Keratinocyte (primary cell): ENCODE results near the gene PAMR1. TPM values are rescaled to one million over a fixed set of nuclear protein-coding genes. Genes with fewer than 3 reads are reported as not detected.

Experiments
- DNase-seq: peaks from one replicate; pipeline ENCODE4 v3.0.0-alpha.2; 2011; ENCODE audit warnings: low read depth, missing footprints, low spot score
- FAIRE-seq: peaks from 2 replicates; lab custom pipeline; 2011; peaks lifted over from hg19 to GRCh38; lab: Jason Lieb, UNC
- H2AFZ ChIP-seq: 2 replicates; pipeline ENCODE4 v1.6.0; 2012; ENCODE audit warnings: low read length, control low read depth, inconsistent platforms; ENCODE audit not compliant: control insufficient read depth
- H3K27ac ChIP-seq: 2 replicates; pipeline ENCODE4 v1.5.1; 2011; ENCODE audit warnings: low read length; ENCODE audit not compliant: control insufficient read depth, insufficient read depth
- H3K27me3 ChIP-seq: 3 replicates; pipeline ENCODE4 v1.6.0; 2011; ENCODE audit warnings: low read length; ENCODE audit not compliant: control insufficient read depth, insufficient read depth; ENCODE audit errors: extremely low read depth
- H3K36me3 ChIP-seq, 2 experiments: 2 replicates in 1 of 2; 3 replicates in 1 of 2; pipeline ENCODE4 v1.5.1; 2011; ENCODE audit warnings: low read length in 2 of 2, mild to moderate bottlenecking in 1 of 2; ENCODE audit not compliant: control insufficient read depth in 2 of 2, insufficient read depth in 2 of 2; ENCODE audit errors: extremely low read depth in 1 of 2
- H3K4me1 ChIP-seq: 3 replicates; pipeline ENCODE4 v1.5.1; 2011; ENCODE audit warnings: low read length; ENCODE audit not compliant: control insufficient read depth, insufficient read depth; ENCODE audit errors: extremely low read depth
- H3K4me2 ChIP-seq: 3 replicates; pipeline ENCODE4 v1.6.0; 2011; ENCODE audit warnings: low read depth, low read length; ENCODE audit not compliant: control insufficient read depth, insufficient read depth; ENCODE audit errors: extremely low read depth
- H3K4me3 ChIP-seq, 3 experiments: fragments of 200-600 bp in 1 of 3; sonication (generic) in 1 of 3; 2 replicates in 2 of 3; 3 replicates in 1 of 3; pipeline ENCODE4 v1.5.1; 2011 to 2016; ENCODE audit warnings: low read length in 3 of 3, mild to moderate bottlenecking in 3 of 3, control low read depth in 2 of 3, inconsistent platforms in 1 of 3, low read depth in 1 of 3, mixed read lengths in 1 of 3, mixed run types in 1 of 3, moderate library complexity in 1 of 3; ENCODE audit not compliant: control insufficient read depth in 2 of 3, insufficient read depth in 2 of 3; ENCODE audit errors: extremely low read depth in 1 of 3
- H3K79me2 ChIP-seq: 2 replicates; pipeline ENCODE4 v1.6.0; 2012; ENCODE audit warnings: low read length; ENCODE audit not compliant: control insufficient read depth, insufficient read depth
- H3K9ac ChIP-seq: 3 replicates; pipeline ENCODE4 v1.6.0; 2011; ENCODE audit warnings: low read length; ENCODE audit not compliant: control insufficient read depth, insufficient read depth; ENCODE audit errors: extremely low read depth
- H3K9me1 ChIP-seq: 3 replicates; pipeline ENCODE4 v1.6.0; 2011; ENCODE audit warnings: low read length; ENCODE audit not compliant: control insufficient read depth, insufficient read depth; ENCODE audit errors: extremely low read depth
- H3K9me3 ChIP-seq: 2 replicates; pipeline ENCODE4 v1.5.1; 2012; ENCODE audit warnings: low read depth, low read length; ENCODE audit not compliant: control insufficient read depth
- H4K20me1 ChIP-seq: 3 replicates; pipeline ENCODE4 v1.6.0; 2011; ENCODE audit warnings: low read length; ENCODE audit not compliant: control insufficient read depth, insufficient read depth; ENCODE audit errors: extremely low read depth
- CTCF ChIP-seq, 3 experiments: IDR thresholded peaks in 1 of 3; conservative IDR thresholded peaks in 1 of 3; optimal IDR thresholded peaks in 1 of 3; 2 replicates in 2 of 3; 3 replicates in 1 of 3; pipeline versions ENCODE3 to v1.5.1; 2011; ENCODE audit warnings: low read length in 3 of 3, mild to moderate bottlenecking in 3 of 3, moderate library complexity in 2 of 3, control low read depth in 1 of 3, inconsistent platforms in 1 of 3; ENCODE audit not compliant: insufficient read depth in 2 of 3; ENCODE audit errors: extremely low read depth in 1 of 3
- EZH2 ChIP-seq: IDR thresholded peaks from one replicate; pipeline ENCODE4 v1.6.1; 2012; ENCODE audit warnings: inconsistent platforms, mild to moderate bottlenecking, low read length, moderate library complexity
- dilution Hi-C: fragments of 300-500 bp; cut with MboI; formaldehyde crosslinking; loops from one replicate; pipeline ENCODE4 v1.7.0; 2020; ENCODE audit warnings: low sequenced_read_pairs; ENCODE audit not compliant: extremely low pct_ligation_motif_present
- polyA plus RNA-seq, 5 experiments: library from polyadenylated mRNA; depleted of rRNA in 3 of 5; stranded (reverse) in 3 of 5; stranded (forward) in 1 of 5; unstranded in 1 of 5; fragments of >200 nt; gene quantifications; 1 replicate in 1 of 5; 2 replicates in 3 of 5; 3 replicates in 1 of 5; pipeline versions ENCODE4 v1.2.1 to v1.2.3, GENCODE V29; 2011 to 2012; ENCODE audit warnings: missing spikeins in 2 of 5, low read depth in 1 of 5, low replicate concordance in 1 of 5

The PAMR1 gene
- polyA plus RNA-seq, 1 donor (not counting 4 experiments of a cell fraction or from before 2014, with no cell fraction given): 4.1 TPM

GRCh38 chr11:35403765-35404387 lies 121.5 kb downstream of the PAMR1 start:
- Histone ChIP-seq H3K79me2 (no peaks in the 10 kb centered on the region), H3K9me3 (no peaks in the 10 kb centered on the region), H3K9me1 (no peaks in the 10 kb centered on the region), H3K27ac (no peak overlapping the region), H3K36me3 (no peaks in the 10 kb centered on the region), H3K27me3 (peaks cover 7% of the 10 kb centered on the region), H3K4me2 (no peak overlapping the region), H3K4me1 (no peaks in the 10 kb centered on the region), H2AFZ (no peak overlapping the region), H3K4me3 (no peak overlapping the region), H3K9ac (no peak overlapping the region), H4K20me1 (no peaks in the 10 kb centered on the region)
- TF ChIP-seq EZH2: no peak
- no peak for TF ChIP-seq CTCF (optimal IDR thresholded peaks at IDR 0.05 in 1 of 3, IDR thresholded peaks at IDR 0.05 in 1 of 3, conservative IDR thresholded peaks at IDR 0.05 in 1 of 3; ENCODE audit: extremely low read depth in 1 of 3, insufficient read depth in 2 of 3, low read length in 3 of 3)
- dilution Hi-C loops: no loop called here
- FAIRE-seq (no peak), DNase-seq (no peak)

GRCh38 chr11:35402751-35403660 lies 122.4 kb downstream of the PAMR1 start:
- H3K9me3 ChIP-seq: no peaks in the 10 kb centered on the region
- no peaks in the 10 kb centered on the region for H4K20me1 ChIP-seq
- no peak for FAIRE-seq
- H3K4me1 ChIP-seq: no peaks in the 10 kb centered on the region
- no peaks in the 10 kb centered on the region for H3K9me1 ChIP-seq
- no peak overlapping the region for H3K9ac ChIP-seq
- H3K27ac ChIP-seq: no peak overlapping the region
- no peaks in the 10 kb centered on the region for H3K36me3 ChIP-seq
- H3K27me3 ChIP-seq: peaks cover 7% of the 10 kb centered on the region
- H3K79me2 ChIP-seq: no peaks in the 10 kb centered on the region
- no peak overlapping the region for H3K4me3 ChIP-seq
- TF ChIP-seq EZH2 (no peak), CTCF (optimal IDR thresholded peaks at IDR 0.05 in 1 of 3, IDR thresholded peaks at IDR 0.05 in 1 of 3, conservative IDR thresholded peaks at IDR 0.05 in 1 of 3; ENCODE audit: extremely low read depth in 1 of 3, insufficient read depth in 2 of 3, low read length in 3 of 3) (no peak)
- no peak for DNase-seq
- H3K4me2 ChIP-seq: no peak overlapping the region
- dilution Hi-C loops: no loop called here
- no peak overlapping the region for H2AFZ ChIP-seq
